RWPE2 (cell line): ENCODE results near the gene NCR3LG1.

ENCODE experiments used
- ATAC-seq: fragments of 200-7000 bp; cut with Tn5 transposase; 3 replicates; pipeline ENCODE4 v1.9.1; 2021; ENCODE audit warnings: low read depth
- DNase-seq: peaks from one replicate; pipeline ENCODE4 v3.0.0-alpha.2; 2020; ENCODE audit warnings: low spot score
- H3K27ac ChIP-seq: fragments of 450-650 bp; 2 replicates; pipeline ENCODE4 v1.5.1; 2017; ENCODE audit warnings: mild to moderate bottlenecking; ENCODE audit not compliant: poor library complexity, severe bottlenecking
- H3K27me3 ChIP-seq: fragments of 250-450 bp; sonication (Bioruptor Pico); 2 replicates; pipeline ENCODE4 v1.5.1; 2021; ENCODE audit warnings: mild to moderate bottlenecking, moderate library complexity; ENCODE audit not compliant: insufficient read depth, poor library complexity, severe bottlenecking
- H3K36me3 ChIP-seq: fragments of 250-450 bp; sonication (Bioruptor Pico); 2 replicates; pipeline ENCODE4 v1.5.1; 2020; ENCODE audit warnings: low read depth, mild to moderate bottlenecking, moderate library complexity
- H3K4me1 ChIP-seq: fragments of 250-450 bp; sonication (Bioruptor Pico); 2 replicates; pipeline ENCODE4 v1.5.1; 2021; ENCODE audit warnings: mild to moderate bottlenecking, moderate library complexity; ENCODE audit not compliant: insufficient read depth, poor library complexity, severe bottlenecking
- H3K4me3 ChIP-seq: fragments of 250-450 bp; sonication (Bioruptor Pico); 2 replicates; pipeline ENCODE4 v1.5.1; 2021; ENCODE audit warnings: mild to moderate bottlenecking, moderate library complexity; ENCODE audit not compliant: severe bottlenecking
- H3K9me3 ChIP-seq: fragments of 250-450 bp; sonication (Bioruptor Pico); 2 replicates; pipeline ENCODE4 v1.5.1; 2021; ENCODE audit warnings: mild to moderate bottlenecking, moderate library complexity; ENCODE audit not compliant: severe bottlenecking
- CTCF ChIP-seq: fragments of 450-650 bp; IDR thresholded peaks from one replicate; pipeline ENCODE4 v1.5.1; 2017; ENCODE audit warnings: mild to moderate bottlenecking, moderate library complexity; ENCODE audit not compliant: poor library complexity, severe bottlenecking

NCR3LG1 gene

GRCh38 chr11:17353821-17354600 lies 2.4 kb downstream of the NCR3LG1 start:
- TF ChIP-seq CTCF = no peak
- Histone ChIP-seq H3K36me3 (peaks cover 6% of the 10 kb centered on the region; the same call in 1 of the 2 replicates), H3K27ac (peak overlapping the region; percentile 42), H3K4me1 (peaks cover 5% of the 10 kb centered on the region), H3K27me3 (peaks cover 3% of the 10 kb centered on the region), H3K4me3 (peak overlapping the region; percentile 61), H3K9me3 (no peaks in the 10 kb centered on the region)
- no peak for DNase-seq
- no peak for ATAC-seq

- H3K27me3 ChIP-seq = peaks cover 3% of the 10 kb centered on the region
- no peaks in the 10 kb centered on the region for H3K9me3 ChIP-seq
- no peak for DNase-seq
- TF ChIP-seq CTCF = peak; percentile 82
- H3K27ac ChIP-seq = no peak overlapping the region
- H3K4me1 ChIP-seq = peaks cover 5% of the 10 kb centered on the region
- ATAC-seq = no peak; the same call in 2 of the 3 replicates
- H3K36me3 ChIP-seq = peaks cover 6% of the 10 kb centered on the region; the same call in 1 of the 2 replicates
- H3K4me3 ChIP-seq = no peak overlapping the region
These were observed 3.0 kb downstream of the NCR3LG1 start for GRCh38 chr11:17354601-17354991.

- Histone ChIP-seq H3K9me3 (peaks cover 9% of the 10 kb centered on the region), H3K27me3 (no peaks in the 10 kb centered on the region), H3K4me1 (no peaks in the 10 kb centered on the region), H3K27ac (no peak overlapping the region), H3K4me3 (no peak overlapping the region), H3K36me3 (peaks cover 33% of the 10 kb centered on the region)
- ATAC-seq (no peak), DNase-seq (no peak)
- no peak for TF ChIP-seq CTCF
These were observed 14.9 kb downstream of the NCR3LG1 start for GRCh38 chr11:17366495-17366894.

- DNase-seq (no peak), ATAC-seq (no peak)
- Histone ChIP-seq H3K4me3 (no peak overlapping the region), H3K27me3 (no peaks in the 10 kb centered on the region), H3K36me3 (peaks cover 43% of the 10 kb centered on the region), H3K4me1 (no peaks in the 10 kb centered on the region), H3K9me3 (peaks cover 17% of the 10 kb centered on the region), H3K27ac (no peak overlapping the region)
- TF ChIP-seq CTCF = no peak
These were observed 17.0 kb downstream of the NCR3LG1 start for GRCh38 chr11:17368551-17368950.

GRCh38 chr11:17369094-17369493 lies 17.5 kb downstream of the NCR3LG1 start:
- ATAC-seq (no peak), DNase-seq (no peak)
- Histone ChIP-seq H3K9me3 (peaks cover 20% of the 10 kb centered on the region), H3K4me3 (no peak overlapping the region), H3K36me3 (peaks cover 43% of the 10 kb centered on the region), H3K4me1 (no peaks in the 10 kb centered on the region), H3K27ac (no peak overlapping the region), H3K27me3 (no peaks in the 10 kb centered on the region)
- TF ChIP-seq CTCF = no peak
